GM18511 (cell line): ENCODE measurements around the gene ITPK1.

Experiments used
- ATAC-seq: cut with Tn5 transposase; IDR thresholded peaks from one replicate; pipeline ENCODE4 v1.9.1; 2021; ENCODE audit warnings: mild to moderate bottlenecking, moderate library complexity; ENCODE audit not compliant: unreplicated experiment

The ITPK1 gene

GRCh38 chr14:93045965-93046704, 69.6 kb downstream of the ITPK1 start:
- no peak for ATAC-seq

GRCh38 chr14:93045211-93045674, 70.5 kb downstream of the ITPK1 start:
- no peak for ATAC-seq

- ATAC-seq, result peak; percentile 83
Measured at GRCh38 chr14:93044556-93044955, 71.2 kb downstream of the ITPK1 start.

DNA sequence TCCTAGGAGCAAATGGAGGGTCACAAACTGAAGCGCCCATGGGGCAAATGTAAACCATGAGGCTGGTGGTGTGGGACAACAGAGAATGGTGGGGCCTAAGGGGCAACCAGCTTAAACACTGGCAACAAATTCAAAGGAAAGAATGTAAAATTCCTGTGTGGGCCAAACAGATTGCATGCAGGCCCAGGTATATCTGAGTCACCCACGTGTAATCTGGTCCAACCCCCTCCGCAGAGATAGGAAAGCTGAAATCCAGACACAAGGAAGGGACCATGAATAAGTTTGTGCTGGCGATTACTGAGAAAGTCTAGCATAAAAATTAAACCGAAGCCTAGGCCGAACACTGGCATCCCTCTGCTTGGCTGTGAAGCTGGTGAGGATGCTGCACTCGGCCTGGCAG, 71.6 kb downstream of the ITPK1 start:
- ATAC-seq, result no peak

- ATAC-seq, result no peak
Measured at GRCh38 chr14:93042968-93043940, 72.5 kb downstream of the ITPK1 start.

DNA sequence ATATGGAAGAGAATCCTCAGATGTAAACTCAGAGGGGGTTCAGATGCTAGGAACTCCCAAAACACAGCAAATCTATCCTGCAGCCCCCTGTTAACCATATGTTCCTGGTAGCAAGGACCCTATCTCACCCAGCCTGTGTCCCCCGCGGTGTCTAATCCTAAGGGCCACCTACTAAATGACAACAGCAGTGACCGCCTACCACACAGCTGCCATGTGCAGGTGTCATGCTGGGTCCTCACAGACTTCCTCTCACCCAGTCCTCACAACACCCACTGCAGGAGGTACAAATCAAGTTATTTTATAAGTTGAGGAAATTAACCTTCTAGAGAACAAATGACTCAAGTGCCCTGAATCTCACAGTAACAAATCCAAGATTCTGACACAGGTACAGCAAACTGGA, 73.9 kb downstream of the ITPK1 start:
- ATAC-seq, result no peak

- ATAC-seq, result no peak
Measured at GRCh38 chr14:93040982-93041381, 74.7 kb downstream of the ITPK1 start.

DNA sequence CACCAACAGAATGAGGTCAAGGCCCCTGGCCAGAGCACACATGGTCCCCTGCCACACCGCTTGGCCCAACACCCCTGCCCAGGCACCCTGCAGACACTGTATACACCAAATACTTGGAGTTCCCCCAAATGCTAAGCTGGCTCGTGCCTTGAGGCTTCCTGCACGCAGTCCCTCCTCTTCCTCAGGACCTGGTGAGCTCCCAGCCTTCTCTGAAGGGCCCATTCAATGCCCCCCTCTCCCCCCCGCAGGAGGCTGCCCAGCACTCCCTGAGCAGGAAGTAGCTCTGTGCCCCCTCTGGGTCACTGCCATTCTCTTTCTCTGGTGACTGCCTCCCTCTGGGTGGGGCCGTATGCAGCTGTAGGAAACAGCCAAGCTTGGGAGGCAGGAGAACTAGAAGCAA, 75.3 kb downstream of the ITPK1 start:
- ATAC-seq, result no peak

DNA sequence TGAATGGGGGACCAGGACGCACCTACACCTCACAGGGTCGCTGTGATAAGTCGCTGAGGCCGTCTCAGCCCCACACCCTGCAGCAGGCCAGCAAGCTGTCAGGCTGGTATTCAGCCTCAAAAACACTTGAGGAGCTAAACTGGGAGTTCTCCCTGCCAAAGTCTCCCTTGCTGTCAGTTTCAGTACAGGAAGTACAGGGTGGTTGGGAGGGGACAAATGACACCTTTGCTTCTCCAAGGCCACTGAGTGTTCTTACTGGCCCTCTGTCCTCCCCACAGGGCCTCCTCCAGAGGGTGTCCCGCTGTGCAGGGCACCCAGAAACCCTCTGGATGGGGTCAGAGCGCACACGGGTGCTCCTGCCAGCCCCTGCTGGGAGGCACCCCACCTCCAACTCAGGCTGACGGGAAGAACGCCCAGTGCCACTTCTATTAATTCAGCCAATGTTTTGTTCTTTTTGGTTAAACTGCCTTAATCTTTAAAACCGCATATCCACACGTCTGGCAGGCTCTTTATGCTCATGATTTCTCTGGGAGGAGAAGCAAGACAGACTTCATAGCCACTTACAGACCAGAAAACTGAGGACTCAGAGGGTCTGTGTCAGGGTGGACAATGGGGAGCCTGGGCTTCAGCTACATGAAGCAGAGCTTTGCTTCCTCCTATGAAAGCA, 75.9 kb downstream of the ITPK1 start:
- no peak for ATAC-seq

GRCh38 chr14:93037351-93037750, 78.4 kb downstream of the ITPK1 start:
- no peak for ATAC-seq

DNA sequence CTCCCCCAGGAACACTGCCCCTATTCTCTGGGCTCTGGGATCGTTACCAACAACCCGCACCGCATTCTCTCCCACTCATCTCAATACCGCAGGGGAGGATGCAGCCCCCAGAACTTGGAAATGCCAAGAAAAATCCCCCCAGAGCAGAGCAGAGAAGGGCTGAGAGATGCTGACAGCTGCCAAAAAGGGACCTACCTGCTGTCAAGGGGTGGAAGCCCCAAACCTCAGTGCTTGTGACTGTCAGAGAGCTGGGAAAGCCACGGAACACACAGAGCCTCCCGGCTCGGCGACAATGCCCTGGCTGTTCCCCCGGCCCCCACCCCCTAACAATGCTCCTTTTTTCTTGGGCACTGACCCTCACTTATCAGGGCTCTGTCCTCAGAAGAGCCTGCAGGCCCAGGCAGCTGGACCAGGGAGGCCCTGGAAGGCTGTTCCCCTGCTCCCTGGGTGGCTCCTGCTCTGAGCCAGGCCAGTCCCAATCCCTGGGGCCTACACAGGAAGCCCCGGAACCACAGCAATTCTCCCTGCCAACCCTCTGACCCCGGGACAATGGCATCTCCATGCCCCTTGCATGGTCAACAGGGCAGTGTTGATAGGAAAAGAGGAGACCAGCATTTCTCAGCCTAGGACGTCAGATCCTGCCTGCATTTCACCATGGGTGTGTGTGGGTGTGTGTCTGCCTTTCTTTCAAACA, 78.9 kb downstream of the ITPK1 start:
- ATAC-seq, result no peak

DNA sequence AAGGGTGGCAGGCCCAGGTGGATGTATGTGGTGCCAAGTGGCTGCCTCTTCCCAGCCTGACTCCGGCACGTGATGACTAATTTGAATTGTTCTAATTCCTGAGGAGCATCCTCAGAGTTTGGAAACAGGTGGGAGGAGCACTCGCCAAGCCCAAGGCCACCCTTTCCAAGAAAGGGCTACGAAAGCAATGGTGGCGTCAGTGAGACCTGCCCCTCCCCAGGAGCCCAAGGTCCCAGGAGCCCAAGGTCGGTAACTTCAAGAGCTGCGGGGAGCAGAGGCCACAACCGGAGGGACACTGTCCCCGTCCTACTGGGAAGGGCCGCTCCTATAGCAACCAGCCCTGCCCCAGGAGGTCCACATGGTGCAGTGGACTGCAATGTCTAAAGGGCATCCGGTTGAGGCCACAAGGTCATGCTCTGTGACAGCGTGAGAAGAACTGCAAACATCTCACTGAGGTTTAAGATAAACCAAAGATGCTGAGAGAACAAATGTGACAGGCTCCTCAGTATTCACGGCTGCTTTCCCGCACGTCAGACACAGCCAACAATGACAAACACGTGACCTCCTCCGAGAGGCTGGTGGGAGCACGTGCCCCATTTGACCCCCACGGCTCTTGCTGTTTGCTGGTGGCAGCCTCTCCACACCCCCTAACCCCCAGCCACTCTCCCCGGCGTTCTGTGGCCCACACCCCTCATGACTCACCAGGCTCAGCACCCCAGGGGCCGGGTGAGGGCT, 79.6 kb downstream of the ITPK1 start:
- no peak for ATAC-seq

- ATAC-seq, result no peak
Measured at GRCh38 chr14:93035585-93035916, 80.2 kb downstream of the ITPK1 start.

GRCh38 chr14:93034671-93034994, 81.1 kb downstream of the ITPK1 start:
- no peak for ATAC-seq

GRCh38 chr14:93033983-93034670, 81.6 kb downstream of the ITPK1 start:
- ATAC-seq, result peak; percentile 71

DNA sequence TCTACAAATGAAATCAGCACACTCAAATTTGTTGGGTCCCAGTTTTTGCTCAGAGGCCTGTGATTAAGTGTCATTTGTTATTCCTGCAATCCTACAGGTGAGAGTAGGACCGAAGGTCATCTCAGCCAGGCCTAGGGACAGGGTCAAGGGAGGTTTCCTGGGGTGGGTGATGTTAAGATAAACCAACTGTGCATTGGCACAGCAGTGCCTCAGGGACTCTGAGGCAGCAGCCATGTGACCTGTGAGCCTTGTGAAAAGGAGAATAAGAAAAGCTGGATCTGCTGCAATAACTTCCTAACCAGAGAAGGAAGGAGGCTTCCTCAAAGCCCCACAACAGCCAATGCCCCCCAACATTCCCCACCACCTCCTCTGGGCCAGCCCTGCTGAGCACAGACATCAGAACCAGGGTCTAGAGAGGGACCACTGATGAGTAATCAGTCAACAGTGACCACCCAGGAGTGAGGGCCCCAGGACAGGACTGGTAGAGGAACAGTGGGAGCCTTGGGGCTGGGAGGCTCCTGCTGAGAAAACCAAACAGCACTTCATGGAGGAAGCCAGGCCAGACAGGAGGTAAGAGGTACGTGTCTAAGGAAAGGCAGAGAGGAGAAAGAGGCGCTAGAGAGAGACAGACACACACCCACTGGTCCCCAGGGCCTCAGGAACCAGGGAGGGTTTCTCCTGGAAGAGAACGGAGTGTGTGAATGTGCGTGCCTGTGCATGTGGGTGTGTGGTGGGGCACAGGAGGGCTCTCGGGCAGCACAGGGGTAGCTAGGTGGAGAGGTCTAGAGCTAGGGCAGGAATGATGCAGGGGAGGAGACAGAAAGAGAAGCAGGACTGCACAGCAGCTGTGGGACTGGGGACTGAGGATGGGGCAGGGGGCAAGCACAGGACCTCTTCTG, 82.4 kb downstream of the ITPK1 start:
- ATAC-seq, result peak; percentile 19

GRCh38 chr14:93032421-93032936, 83.2 kb downstream of the ITPK1 start:
- no peak for ATAC-seq

DNA sequence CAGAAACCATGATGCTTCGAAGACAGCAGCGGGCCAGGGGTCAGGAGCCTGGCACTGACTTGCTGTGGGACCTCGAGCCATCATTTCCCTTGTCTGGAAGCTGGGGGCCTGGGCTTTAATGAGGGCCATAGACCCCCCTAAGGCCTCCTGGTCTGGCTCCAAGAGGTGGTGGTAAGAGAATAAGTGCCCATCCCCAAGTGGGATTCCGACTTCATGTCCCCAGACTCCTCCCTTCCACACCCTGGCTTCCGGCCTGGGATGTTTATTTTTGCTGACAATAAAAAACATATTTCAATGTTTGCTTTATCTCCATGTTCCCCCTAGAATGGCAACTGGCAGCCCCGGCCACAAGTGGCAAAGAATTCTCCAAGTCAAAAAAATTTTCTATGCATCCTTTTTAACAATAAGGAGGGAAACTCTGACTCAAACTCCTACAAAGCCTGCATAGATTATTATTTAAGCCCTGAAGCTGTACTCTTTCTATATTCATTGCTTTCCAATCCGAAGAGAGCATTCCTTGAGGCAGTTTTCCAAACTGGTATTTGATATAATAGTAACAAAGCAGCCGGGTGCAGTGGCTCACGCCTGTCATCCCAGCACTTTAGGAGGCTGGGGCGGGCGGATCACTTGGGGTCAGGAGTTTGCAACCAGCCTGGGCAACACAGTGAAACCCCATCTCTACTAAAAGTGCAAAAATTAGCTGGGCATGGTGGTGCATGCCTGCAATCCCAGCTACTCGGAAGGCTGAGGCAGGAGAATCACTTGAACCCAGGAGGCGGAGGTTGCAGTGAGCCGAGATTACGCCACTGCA, 84.0 kb downstream of the ITPK1 start:
- no peak for ATAC-seq
